Activated CD8-positive, alpha-beta memory T cell treated with anti-CD3 and anti-CD28 coated beads, Interleukin-2, amount 50 U/mL, for 1 hour (primary cell): ENCODE results near the gene TSPAN9.

Source experiments
- DNase-seq: peaks from one replicate; pipeline ENCODE4 v3.0.0-alpha.2; 2020; ENCODE audit errors: extremely low read depth

The TSPAN9 gene

DNA sequence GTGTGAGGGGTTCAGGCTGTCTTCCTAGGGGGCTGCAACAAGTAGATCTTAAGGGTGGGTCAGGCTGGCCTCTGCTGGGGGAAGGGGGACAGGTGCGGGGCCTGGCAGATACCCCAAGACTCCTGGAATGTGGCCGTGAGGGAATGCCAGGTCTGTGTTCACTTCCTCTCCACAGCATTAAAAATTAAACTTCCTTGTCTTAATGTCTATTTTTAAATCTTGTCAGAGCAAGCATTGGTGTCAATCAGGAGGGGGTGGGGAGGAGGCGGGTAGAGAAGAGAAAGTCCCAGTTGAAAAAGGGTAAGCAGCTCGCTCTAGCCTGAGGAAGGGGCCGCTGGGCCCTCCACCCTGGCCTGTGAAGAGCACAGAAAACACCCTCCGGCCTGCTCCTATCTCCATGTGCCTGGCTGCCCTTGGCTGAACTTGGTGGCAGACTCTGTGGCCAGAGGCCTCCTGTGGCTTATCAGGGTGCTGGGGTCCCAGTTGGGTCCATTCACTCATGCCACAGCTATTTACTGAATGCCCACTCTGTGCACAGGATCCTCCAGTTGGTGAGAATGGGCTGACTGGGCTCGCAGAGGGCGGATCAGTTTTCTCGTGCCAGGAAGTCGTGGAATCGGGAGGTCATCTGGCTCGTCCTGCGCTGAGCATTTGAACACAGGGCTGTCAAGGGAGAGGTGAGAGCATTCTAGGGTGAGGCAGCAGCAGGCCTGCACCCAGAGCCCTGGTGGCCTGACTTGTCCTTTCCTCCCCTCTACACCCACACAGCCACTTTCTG lies 128.8 kb downstream of the TSPAN9 start:
- DNase-seq: no peak

DNA sequence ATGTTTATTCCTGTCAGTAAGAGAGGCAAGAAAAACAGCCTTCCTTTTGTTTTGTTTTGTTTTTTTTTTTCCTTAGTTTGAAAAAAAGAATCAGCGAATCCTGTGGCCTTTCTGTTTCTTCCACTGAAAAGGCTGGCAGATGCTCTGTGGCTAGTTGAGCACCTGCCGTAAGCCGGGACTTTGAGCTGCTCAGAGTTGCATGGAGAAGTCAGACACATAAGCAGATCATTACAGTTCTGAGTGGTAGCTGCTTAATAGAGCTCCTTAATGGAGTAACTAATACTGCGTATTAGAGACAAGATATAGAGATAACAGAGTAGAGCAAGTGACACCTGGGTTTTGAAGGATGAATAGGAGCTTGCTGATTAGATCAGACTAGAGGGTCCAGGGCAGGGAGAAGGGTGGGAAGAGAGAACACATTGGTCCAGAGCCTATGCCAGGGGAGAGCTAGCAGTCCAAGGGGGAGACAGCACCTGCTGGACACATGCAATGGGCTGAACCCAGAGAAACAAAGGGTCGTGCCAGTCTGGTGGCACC lies 129.4 kb downstream of the TSPAN9 start:
- DNase-seq: no peak

DNA sequence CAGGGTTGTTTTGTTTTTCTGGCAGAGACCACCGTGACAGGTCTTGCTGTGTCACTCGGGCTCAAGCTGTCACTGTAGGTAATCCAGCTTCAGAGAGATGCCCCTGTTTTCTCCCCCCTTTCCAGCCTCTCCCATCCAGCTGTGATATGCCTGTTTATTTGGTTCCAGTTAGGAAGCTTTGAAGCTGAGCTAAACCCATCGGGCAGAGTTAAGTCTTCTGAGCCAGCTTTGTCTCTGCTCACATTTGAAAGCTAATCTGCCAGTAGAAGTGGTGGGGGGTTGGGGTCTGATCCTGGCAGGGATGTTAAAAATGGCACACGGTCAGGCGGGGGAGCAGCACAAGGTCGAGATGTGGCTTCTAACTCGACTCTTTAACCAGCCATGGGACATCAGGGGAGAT lies 130.0 kb downstream of the TSPAN9 start:
- no peak for DNase-seq

DNA sequence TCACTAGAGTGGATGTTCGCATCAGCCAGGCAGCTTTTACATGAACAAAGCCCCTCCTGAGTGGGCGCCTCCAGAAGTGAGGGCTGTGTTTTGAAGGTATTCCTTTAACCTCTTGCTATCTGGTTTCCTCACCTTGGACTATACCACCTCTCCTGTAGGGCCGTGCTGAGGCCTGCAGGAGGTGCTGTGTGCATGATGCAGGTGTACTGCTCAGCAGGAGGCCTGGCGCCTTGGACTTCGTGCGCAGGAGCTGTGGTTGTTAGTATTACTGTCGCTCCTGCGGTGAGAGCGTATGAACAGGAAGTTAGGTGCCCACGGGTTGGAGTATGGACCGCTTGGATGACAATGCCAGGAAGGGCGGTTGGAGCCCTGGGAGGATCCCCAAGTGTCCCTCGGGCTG lies 130.7 kb downstream of the TSPAN9 start:
- no peak for DNase-seq

DNA sequence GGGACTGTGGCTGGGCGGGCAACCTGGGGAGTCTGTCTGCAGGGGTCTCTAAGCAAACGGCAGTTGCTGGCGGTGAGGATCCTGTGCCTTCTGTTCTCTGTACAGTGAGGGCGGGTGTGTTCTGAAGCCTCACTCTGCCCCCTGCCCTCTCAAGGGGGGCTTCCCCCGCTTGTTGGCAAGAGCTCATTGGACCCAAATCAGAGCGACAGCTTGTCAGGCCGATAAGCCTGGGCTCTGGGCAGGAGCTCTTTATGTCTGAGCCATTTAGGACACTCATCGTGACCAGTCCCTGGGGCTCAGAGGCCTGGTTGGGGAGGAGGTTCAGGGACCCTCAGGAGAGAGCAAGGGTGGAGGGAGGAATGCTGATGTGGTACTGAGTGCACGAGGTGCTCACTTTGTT lies 136.0 kb downstream of the TSPAN9 start:
- DNase-seq: no peak

DNA sequence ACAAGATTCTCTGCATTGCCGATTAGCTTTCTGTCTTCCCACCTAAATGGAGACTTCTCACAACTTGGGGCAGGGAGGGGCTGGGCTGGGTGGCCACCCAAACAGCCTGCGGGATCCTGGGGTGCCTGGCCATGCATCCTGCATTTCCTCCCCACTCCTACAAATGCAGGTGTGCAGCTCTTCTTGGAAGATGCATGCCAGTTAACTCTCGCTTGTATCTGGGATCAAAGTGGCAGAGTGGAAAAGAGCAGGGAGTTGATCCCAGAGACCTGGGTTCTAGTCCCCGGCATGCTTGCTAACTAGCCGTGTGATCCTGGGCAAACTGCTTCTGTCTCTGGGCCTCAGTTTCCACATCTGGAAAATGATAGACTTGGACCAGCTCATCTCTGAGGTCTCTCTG lies 136.6 kb downstream of the TSPAN9 start:
- DNase-seq: no peak

DNA sequence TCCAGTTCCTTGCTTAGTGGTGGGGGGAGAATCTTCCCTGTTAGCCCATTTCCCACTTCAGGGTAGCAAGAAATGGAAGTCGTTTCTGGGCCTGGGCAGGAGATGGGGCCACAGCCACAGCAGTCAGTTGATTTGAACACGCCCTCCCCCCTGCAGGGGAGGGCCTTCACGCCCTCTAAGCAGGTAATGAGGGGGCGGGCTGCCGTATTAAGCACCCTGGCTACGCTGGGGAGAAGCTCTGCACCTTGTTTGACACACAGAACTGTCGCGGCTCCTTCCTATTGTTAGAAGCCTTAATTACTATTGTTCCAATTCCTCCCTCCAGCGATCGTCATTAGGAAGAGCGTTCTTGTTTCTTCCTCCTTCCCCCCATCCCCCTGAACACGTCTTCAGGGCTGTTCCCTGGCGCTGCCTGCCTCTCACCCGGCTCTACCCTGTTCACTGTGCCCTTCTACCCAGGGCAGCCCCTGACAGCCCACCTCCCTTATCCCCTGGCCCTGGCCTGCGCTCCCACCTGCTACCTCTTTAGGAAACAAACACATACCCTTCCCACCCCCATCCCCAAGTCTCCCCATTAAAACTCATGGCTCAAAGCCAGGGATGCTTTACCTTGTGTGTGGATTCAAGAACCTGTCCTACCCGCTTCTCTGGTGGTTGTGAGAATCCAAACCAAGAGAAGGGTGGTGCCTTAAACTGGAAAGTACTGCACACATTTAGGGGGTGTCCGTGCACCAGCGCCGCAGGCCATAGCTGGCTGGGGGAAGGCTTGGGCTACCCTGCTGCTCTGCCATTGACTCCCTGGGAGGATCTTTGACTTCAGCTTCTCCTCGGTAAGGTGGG lies 137.6 kb downstream of the TSPAN9 start:
- no peak for DNase-seq

DNA sequence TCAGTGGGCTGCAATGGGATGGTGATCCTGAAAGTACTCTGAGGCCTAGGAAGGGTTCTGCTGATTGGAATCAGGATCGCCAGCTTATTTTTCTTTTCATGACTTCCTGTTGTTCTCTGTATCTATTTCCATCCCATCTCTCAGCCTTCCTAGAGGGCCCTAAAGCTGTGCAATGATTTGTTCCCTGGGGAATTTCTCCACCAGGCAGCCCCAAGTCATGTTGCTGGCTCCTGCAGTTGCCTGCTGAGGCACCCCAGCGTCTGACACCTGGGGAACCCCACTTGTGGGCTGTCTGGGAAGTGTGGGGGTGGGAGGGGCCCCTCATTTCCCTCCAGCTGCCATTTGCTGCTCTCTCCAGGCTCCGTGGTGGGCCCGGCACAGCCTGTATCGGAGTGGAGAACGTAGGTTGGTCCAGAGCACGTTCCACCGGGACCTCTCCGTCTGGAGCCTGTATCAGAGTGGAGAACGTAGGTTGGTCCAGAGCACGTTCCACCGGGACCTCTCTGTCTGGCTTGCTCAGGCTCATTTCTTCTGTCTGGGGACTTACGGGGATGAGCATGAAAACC lies 138.3 kb downstream of the TSPAN9 start:
- DNase-seq: no peak

DNA sequence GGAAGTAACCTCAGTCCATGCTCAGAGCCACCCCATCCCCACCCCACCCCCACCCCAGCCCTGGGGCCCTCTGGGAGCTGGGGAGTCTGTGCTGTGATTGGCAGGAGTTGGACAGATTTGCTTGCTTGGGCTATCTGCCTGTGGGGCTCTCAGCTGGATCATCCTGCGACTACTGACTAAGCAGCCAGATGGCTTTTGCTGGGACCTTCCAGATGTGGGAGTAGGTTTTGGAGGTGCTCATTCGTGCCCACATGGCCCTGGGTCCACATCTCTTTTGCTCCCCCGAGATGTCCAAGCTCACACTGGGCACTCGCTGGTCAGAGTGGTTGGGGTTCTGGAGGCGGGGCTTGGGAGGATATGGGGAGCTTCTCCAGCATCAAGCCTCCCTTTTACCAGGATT lies 138.9 kb downstream of the TSPAN9 start:
- DNase-seq: no peak

DNA sequence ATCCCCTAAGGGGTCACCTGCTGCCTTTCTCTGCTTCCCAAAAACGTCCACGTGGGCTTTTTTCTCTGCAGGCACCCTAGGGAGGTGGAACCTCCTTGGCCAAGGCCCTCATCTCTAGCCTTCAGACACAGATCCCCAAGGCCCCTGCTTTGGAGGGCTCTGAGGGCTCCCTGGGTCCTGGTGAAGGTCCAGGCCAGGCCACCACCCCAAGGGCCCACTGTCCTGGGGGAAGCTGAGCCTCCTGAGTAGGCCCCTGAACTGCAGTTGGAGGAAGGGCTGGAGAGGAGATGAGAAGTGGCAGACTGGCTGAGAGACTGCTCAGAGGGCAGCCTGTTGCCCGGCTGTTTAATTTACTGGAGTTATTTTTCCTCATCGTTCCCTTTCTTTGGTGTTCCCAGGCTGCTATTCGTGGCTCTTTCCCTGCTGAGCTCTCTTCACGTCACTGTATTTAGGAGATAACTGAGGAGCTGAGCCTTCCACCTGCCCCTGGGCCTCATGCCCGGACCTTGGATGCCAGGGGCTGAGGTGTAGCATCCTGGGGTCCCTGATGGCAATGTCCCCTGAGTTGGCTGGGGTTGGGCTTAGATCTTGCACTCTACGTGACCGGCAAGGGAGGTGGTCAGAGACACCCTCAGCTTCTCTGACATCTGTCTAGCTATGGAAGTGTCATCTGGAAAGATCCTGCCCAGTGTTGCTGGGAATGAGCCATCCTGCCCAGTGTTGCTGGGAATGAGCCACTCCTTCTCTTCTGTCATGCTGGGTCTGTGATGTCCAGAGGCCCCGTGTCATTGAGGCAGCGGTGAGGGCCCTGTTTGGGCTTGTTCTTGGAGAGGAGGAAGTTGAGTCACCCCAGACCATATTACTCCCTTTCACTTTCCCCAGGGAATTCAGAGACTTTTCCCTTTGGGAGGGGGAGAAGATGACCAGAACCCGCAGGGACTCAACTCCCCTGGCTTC lies 139.8 kb downstream of the TSPAN9 start:
- DNase-seq: no peak

DNA sequence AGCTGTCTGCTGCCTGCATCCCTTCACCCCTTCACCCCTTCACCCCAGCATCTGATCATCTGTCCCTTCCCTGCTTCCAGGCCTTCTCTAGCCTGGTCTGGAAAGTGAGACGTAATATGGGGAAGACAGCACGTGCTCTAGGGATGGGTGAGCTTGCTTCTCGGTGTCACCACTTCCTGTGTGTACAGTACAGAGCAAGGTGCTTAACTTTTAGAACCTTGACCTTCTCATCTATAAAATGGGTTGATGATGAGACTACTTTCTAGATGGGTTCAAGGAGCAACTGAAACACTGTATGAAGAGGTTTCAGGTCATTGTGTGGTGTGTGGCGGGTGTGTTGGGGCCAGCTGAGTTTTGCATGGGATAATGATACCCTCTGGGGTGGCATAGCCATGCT lies 140.5 kb downstream of the TSPAN9 start:
- DNase-seq: no peak

DNA sequence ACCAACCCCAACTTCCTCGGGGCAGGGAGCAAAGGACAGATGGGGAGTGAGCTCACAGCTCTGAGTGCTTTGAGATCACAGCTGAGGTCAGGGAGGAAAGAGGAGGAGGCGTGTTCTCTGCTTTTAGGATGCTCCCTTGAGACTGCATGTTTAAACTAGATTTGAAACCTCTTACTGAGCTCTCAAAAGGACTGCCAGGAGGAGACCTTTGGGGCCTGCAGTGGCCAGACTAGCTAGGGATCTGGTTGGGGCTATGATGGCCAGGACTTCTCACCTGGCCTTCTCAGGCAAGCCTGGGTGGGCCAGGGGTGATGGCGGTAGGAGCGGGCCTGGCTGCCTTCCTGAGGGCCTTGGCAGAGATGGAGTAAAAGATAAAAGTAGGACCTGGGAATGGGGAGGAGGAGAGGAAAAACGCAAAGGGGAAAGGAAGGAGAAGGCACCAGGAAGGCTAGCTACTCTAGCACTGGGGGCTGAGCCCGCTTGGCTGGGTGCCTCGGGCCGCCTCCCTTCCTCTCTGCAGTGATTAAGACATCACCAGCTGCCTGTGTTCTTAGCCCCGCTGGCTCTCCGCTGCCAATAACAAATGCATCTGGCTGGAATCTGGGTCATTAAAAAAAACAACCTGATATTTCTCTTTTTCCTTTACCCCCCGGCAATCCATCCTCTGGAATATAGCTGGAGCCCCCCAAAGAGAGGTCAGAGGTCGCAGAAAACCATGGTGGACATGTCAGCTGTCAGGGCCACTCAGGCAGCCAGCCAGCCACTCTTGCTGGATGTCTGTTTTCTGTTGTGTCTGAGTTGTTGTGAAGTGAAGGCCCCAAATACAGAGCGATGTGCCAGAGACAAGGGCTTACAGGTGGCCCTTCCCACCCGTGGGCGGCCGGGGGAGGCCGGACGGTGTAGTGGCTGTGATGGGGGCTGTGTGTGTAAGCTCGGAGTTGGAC lies 141.3 kb downstream of the TSPAN9 start:
- DNase-seq: no peak

DNA sequence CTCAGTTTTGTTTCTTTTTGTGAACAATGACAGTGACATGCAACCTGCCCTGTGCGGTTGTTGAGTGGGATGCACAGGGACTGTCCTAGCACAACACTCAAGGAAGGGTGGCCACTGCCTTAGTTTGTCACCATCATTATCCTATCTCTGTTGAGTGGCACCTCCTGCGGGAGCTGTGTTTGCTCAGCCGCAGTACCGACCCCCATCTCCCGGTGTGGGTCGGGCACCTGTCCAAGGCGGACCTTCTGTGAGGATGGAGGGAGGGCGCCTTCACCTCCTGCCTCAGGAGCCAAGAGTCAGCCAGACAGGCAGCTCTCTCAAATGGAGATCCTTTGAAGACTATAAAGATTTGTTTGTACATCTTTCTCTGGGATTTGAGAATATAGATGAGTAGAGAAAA lies 142.1 kb downstream of the TSPAN9 start:
- DNase-seq: no peak

DNA sequence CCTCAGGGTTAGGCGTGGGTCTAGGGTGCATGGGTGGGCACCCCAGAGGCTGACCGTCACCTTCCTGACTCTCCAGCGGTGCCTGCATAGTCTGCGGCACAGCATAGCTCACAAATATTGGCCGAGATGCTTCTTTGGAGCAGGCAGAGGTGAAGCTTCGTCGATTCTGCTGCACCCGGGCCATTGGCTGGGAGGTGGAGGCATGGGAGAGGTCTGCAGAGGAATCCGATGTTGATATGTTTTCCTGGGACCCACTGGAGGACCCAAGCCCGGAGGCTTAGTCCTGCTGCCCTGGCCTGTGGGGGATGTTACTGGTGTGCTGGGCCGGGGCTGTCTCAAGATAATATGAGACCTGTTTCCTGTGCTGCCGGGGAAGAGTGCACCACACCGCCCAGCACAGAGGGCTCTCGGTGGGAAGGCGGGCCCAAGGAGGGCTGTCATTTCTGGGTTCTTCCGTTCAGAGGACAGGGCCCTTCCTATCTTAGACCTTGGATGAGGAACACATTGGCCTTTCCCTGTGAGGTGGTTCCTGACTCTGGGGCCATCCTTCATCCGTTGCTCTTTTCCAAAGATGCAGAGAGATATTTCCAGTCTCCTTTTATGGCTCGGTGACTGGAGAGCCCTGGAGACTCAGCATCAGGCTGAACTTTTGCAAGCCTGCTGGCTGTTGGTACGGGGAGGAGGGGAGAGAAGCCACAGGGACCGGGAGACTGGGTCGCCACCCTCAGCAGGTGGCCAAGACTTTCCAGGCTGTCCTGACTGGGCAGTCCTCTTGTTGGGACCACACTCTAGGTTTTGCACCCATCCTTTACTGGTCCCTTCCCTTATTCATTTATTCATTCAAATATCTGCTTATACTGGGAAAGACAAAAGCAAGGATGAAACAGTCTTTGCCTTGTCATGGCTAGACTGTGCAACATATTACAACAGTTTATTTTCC lies 143.5 kb downstream of the TSPAN9 start:
- DNase-seq: no peak

DNA sequence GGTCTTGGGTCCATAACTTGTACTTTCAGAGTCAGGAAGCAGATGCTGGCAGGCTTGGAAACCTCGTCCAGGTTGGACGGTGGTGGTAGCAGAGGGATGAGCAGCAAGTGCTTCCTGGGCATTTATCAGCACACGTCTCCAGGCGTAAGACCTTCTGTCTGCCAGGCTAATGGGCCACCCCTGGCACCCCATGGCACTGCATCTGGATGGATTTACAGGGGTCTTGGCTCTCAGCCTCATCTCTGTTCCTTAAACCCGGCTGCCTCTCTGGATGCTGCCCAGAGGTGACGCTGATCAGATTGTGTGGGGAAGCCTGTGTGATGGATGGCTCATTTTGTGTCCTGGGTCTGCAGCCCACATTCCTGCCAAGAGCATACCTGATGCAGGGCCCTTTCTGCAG lies 145.1 kb downstream of the TSPAN9 start:
- no peak for DNase-seq

DNA sequence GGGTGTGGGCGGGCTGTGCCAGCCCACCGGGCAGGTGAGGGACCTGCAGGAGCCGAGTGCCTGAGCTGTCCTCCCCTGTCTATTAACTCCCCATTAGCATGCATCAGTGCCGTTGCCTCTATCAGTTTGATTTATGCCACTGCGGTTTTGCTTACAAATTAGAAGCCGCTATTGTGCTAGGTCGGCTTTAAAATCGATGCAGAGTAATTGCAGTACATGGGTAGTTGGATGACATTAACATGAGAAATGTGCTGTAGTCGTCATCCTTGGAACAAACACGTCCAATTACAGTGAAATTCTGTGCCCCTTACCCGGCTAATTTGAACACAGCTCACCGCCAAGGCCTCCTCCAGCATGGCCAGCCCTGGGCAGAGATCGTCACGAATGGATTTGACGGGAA lies 145.8 kb downstream of the TSPAN9 start:
- no peak for DNase-seq

DNA sequence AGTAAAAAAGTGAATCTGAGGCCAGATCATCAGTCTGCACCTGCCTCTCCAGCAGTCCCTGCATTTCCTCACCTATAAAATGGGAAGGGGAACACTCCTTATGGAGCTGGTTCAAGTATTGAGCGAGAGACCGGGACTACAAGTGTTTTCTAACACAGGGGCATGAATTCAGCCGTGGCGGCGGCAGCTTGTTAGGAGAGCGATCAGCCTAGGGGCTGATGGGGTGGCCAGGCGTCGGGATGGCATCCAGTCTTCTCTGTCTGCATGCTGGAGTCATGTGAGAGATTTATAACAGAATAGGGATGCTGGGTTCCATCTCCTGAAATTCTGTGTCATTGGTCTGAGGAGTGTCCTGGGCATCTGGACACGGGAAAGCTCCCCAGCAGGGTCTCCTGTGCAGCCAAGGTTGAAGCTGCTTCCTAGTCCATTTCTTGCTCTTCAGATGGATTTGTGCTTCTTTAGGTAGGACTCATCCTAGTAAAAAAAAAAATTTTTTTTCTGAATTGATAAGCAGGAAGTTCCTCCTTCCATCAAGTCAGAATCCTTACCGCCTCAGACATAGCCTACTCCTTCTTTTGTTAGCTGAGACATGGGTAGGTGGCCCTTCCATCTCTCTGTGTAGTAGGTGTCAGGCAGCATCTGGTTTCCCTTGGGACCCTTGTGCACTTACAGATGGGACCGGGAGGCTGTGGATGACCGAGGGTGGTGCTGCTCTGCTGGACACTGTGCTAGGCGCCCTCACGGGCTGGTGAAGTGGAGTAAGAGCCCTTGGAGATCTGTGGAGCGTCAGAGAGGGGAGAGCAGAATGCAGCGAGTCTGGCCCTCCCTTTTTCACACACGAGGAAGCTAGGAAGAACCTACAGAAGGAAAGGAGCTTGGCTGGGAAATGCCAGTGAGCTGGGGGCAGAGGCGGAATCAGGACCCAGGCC lies 146.7 kb downstream of the TSPAN9 start:
- DNase-seq: no peak

DNA sequence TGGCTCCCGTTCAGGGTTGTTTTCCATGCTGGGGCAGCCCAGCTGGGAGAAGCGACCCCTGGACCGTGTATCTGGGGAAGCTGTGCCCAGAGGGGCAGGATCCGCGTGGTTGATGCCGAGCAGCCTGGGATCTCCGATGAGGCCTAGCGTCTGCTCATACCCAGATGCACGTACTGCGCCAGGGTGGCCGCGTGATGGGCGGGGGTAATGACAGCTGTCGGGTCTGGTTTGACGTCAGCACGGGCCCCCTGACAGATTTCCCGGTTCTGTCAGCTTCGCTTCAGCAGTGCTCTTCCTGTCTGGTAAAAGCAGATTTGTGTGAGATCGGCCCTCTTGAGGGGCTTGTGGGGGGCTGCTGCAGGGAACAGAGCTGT lies 147.3 kb downstream of the TSPAN9 start:
- DNase-seq: no peak
